Measurements from ENCODE around the gene LAD1. TPM values are rescaled to one million over a fixed set of nuclear protein-coding genes. Genes with fewer than 3 reads are reported as not detected.

The LAD1 gene
- total and polyA plus RNA-seq, 2 of the 4 experiments (the other 2 are of a cell fraction), result under 0.01 to 0.07 TPM

- in situ Hi-C loops (cut with MboI; ENCODE audit: low sequenced_read_pairs), result no loop called here
- TF ChIP-seq CEBPB (IDR thresholded peaks at IDR 0.05; ENCODE audit: low read depth, low read length) (no peak), FOS (IDR thresholded peaks at IDR 0.05; ENCODE audit: low read depth, low read length) (no peak)
- intact Hi-C loops (cut with micrococcal nuclease), result no loop called here
- no peak overlapping the region for H2BK20ac ChIP-seq (ENCODE audit: low read depth, low read length)
- no peak overlapping the region for H3K4ac ChIP-seq (ENCODE audit: low read depth, low read length)
- 55% methylated on average over 5 of the region's 15 CpGs; no CpG with 5 or more reads in 1 of the 2 experiments for WGBS, 2 experiments (ENCODE audit: extremely low coverage in 2 of 2, insufficient read length in 1 of 2)
- no peak overlapping the region for H2BK5ac ChIP-seq (ENCODE audit: low read depth, low read length, poor library complexity, severe bottlenecking)
- H2BK120ac ChIP-seq (ENCODE audit: low read depth, low read length), result no peak overlapping the region
- peaks cover 32% of the 10 kb centered on the region for H3K27me3 ChIP-seq (ENCODE audit: control insufficient read depth, insufficient read depth, low read length)
- H2BK15ac ChIP-seq (ENCODE audit: low read depth, low read length), result no peak overlapping the region
- H4K8ac ChIP-seq (ENCODE audit: low read depth in 2 of 2, low read length in 2 of 2), result no peak overlapping the region
- ChIA-PET CTCF (no interaction called here), POLR2A (ENCODE audit: unreplicated experiment) (no interaction called here)
- H2AFZ ChIP-seq (replicated peaks; ENCODE audit: low read length, poor library complexity), result no peak overlapping the region
- no TSS peak for BruUV-seq (replicated peaks)
- H4K5ac ChIP-seq (ENCODE audit: low read depth, low read length), result no peak overlapping the region
- H2AK5ac ChIP-seq (ENCODE audit: low read depth, low read length), result no peak overlapping the region
- no peak overlapping the region for H3K18ac ChIP-seq (ENCODE audit: low read depth, low read length)
- no peak for DNase-seq
- H3K4me3 ChIP-seq (ENCODE audit: insufficient read depth, low read depth, low read length), result no peak overlapping the region
- ATAC-seq (ENCODE audit: low read depth), result no peak
- no peak overlapping the region for H3K14ac ChIP-seq (replicated peaks; ENCODE audit: low read depth, low read length)
- H4K20me1 ChIP-seq (ENCODE audit: insufficient read depth, low read length), result no peaks in the 10 kb centered on the region
- no peak overlapping the region for H3K56ac ChIP-seq (ENCODE audit: extremely low read depth, insufficient read depth, low read length)
- no peaks in the 10 kb centered on the region for H3K36me3 ChIP-seq (ENCODE audit: control insufficient read depth, insufficient read depth, low read length)
- H3K9me3 ChIP-seq (ENCODE audit: control insufficient read depth, insufficient read depth, low read length), result peaks cover 5% of the 10 kb centered on the region
- H3K23ac ChIP-seq (ENCODE audit: low read depth, low read length), result no peak overlapping the region
- no peaks in the 10 kb centered on the region for H3K79me1 ChIP-seq (ENCODE audit: low read depth in 1 of 2, low read length in 2 of 2)
- no peak overlapping the region for H3K4me2 ChIP-seq (ENCODE audit: low read depth, low read length)
- H3K9ac ChIP-seq (ENCODE audit: low read depth, low read length), result no peak overlapping the region
- dilution Hi-C loops (cut with HindIII; ENCODE audit: low sequenced_read_pairs, unreplicated experiment), result no loop called here
- H3K4me1 ChIP-seq (ENCODE audit: control insufficient read depth, insufficient read depth, low read length), result no peaks in the 10 kb centered on the region
- no peak overlapping the region for H2AK9ac ChIP-seq (replicated peaks; ENCODE audit: low read depth, low read length, poor library complexity)
- H3K27ac ChIP-seq (ENCODE audit: insufficient read depth, low read length), result no peak overlapping the region
- no peaks in the 10 kb centered on the region; the same call in 1 of the 2 replicates for H3K9me1 ChIP-seq (ENCODE audit: insufficient read depth, low read length)
- no peak overlapping the region for H4K91ac ChIP-seq (ENCODE audit: insufficient read depth, low read depth, low read length)
Measured at GRCh38 chr1:201426479-201427310, 27.6 kb upstream of the LAD1 start.
